Fibroblast of skin of left quadriceps (primary cell): ENCODE data around the gene MAML3.

Experiments
- DNase-seq, 2 experiments: peaks; one replicate each; pipeline ENCODE4 v3.0.0-alpha.2; 2013; ENCODE audit warnings: low read depth in 2 of 2

MAML3 gene

GRCh38 chr4:140156529-140157171 lies 2.7 kb upstream of the MAML3 start:
- DNase-seq: no peak

GRCh38 chr4:140154572-140154891 lies 548 bp upstream of the MAML3 start:
- no peak for DNase-seq

- DNase-seq: no peak
These were observed 616 bp downstream of the MAML3 start for GRCh38 chr4:140153419-140153717.

GRCh38 chr4:140152751-140153418 lies 1.1 kb downstream of the MAML3 start:
- no peak for DNase-seq

- no peak for DNase-seq
These were observed 1.8 kb downstream of the MAML3 start for GRCh38 chr4:140152013-140152703.

- DNase-seq: peak; percentile 71 to 72
These were observed 2.3 kb downstream of the MAML3 start for GRCh38 chr4:140151699-140152012.

DNA sequence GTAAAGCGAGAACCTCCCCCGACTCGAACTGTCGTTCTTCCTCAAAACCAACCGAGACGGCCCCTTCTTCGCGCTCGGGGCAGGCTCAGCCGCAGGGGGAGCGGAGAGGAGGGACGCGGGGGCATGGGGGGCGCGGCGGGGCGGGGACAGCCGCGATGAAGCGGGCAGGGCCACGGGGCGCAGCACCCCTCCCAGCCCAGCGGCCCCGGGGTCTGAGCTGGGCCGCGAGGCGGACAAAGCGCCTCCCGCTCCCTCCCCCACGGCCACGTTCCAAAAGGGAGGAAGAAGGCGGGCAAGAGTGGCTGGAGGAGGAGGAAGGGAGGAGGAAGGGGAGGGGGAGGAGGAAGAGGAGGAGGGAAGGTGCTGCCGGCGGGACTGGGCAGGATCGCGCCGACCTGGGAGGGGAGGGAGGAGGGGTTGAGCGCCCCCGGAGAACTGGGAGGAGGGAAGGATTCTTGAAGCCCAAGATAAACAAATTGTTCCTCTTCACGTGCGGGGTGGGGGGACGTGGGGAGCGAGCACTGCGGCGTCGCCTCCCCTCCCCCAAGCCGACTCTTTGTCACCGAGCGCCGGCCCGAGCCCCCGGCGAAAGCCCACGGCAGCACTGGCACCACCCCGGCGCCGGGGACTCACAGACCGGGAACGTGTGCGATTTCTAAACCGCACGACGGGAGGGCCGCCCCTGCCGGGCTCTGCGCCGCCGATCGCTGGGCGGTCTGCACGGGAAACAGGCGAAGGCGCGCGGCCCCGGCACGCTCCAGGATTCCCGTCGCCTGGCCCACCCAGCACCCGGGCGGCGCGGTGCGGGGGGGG lies 2.9 kb downstream of the MAML3 start:
- peak; percentile 95 for DNase-seq

- DNase-seq: no peak
These were observed 3.4 kb downstream of the MAML3 start for GRCh38 chr4:140150636-140150885.

DNA sequence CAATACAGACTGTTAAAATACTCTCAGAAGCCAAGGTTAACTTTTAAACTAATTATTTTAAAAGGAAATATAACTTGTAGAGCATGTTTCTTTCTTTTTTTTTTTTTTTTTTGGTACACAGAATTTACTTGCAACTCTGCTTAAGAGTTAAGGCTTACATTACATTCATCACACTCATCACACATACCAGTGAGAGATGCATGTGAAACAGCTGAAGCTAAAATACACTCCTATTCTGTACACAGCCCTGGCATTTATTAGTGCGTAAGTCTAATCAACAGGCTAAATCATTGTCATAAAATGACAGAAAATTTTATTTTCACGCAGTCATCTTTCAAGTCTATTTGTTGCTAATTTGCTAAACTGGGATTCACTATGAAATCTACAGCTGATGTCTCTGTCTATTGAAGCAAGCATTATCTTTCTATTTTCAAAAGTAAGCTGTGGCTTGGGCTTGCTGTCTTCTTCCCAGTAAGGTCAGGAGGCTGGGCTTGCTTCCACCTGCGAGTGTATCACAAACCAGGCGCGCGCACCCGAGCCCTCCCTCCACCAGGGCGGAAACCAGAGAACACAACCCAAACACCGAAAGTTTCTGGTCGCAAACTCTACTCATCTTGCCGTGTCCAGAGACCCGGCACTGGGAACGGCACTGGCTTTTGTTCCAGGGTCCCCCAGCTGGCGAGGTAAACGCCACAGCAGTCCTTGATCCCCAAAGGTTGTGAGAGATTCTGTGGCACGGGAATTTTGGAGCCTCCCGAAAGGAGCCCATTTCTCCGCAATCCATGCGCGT lies 3.9 kb downstream of the MAML3 start:
- no peak for DNase-seq

GRCh38 chr4:140144050-140144449 lies 9.9 kb downstream of the MAML3 start:
- DNase-seq: no peak

- no peak for DNase-seq
These were observed 12.7 kb downstream of the MAML3 start for GRCh38 chr4:140141210-140141835.

- no peak for DNase-seq
These were observed 13.4 kb downstream of the MAML3 start for GRCh38 chr4:140140566-140140965.

GRCh38 chr4:140138428-140138827 lies 15.6 kb downstream of the MAML3 start:
- no peak for DNase-seq

DNA sequence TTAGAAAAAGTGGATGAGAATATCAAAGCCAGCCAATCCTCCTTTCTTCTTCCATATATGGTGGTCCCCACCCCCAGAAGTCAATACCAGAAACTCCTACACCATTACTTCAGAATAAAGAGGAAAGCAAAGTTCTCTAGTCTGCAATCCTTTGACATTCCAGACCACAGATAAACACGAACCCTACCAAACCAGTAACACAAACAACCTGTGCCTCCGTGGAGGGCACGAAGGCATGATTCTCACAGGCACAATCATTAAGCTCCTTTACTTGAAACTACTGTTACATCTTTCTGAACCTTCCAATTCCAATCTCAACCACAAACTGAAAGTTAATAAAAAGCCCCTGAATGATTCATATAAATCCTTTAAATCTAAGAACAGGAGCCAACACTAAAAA lies 16.3 kb downstream of the MAML3 start:
- peak in 1 of 2 experiments; percentile 17 for DNase-seq

GRCh38 chr4:140136509-140136908 lies 17.5 kb downstream of the MAML3 start:
- DNase-seq: no peak

DNA sequence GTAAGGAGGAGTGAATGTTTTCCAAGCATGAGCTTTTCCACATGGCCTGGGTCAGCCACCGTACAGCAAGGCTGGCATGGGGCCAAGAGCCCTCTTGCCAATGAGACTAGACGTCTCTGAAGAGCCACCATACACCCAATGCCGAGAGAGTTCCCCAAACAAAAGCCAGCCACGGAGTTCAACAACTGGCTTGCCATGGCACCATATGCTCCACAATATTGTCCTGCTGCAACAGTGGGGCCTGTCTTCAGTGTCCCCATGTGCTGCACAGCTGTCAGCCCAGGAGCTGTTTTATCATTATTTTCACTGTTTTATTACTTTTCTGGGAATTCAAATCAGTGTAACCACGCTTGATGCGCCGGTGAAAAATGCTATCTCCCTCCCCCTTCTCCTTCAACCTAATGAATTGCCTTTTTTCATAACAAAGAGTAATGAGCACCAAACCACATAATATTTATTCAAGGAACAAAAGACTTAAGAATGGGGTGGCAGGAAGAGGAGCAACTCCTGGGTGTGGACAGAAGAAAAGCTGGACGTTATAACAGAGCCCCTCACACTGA lies 18.4 kb downstream of the MAML3 start:
- peak in 1 of 2 experiments; percentile 71 for DNase-seq

DNA sequence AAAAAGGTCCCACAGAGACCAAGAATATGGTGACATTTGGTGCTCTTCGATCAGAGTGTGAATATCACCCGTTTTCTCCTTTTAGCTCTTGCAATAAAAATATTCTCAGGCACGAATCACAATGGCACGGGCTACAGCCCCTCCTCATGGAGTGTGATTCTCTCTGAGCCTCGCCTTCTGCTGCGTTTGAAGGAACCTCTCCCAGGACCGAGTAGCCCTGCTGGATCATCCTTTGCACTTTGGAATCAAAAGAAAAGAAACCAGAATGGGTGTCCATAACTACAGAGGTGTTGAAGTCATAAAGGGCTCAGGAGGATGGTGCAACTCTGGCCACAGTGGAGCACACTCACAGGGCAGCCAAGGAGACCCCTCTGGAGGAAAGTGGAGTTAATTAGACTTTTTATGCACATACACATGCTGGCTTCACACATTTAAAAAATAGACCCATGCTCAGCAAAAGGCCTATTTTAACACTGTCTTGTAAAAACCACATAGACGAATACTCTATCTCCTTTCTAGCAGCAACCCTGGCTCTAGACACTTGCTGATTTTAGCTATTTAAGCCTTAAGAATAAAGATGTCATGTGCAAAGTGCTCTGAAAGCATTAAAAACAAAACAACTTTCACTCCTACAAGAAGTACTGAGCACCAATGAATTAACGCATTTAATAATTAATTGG lies 19.1 kb downstream of the MAML3 start:
- DNase-seq: no peak

GRCh38 chr4:140133576-140133975 lies 20.4 kb downstream of the MAML3 start:
- DNase-seq: no peak

DNA sequence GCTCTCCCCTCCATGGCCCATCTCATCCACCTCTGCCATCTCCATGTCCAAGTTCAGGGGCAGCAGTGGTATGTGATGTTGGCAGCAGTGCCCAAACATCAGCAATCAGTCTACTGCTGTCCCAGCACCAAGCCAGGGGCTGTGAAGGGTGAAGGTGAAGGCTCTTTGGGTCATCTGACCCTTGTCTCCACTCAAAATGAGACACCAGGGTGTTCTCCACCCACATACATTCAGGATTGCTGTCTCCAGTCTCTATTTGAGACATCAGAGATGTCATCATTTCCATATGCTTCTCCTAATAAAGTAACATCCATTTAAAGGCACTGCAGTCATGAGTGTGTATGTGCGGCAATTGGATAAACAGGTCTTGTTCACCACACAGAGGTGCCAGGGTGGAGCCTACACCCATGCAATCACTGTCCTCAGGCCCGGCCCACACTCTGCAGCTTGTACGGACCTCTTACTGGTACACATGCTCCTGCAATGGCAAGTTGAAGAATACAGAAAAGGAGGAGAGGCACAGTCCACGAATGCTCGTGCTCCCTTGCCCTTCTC lies 22.2 kb downstream of the MAML3 start:
- DNase-seq: no peak

DNA sequence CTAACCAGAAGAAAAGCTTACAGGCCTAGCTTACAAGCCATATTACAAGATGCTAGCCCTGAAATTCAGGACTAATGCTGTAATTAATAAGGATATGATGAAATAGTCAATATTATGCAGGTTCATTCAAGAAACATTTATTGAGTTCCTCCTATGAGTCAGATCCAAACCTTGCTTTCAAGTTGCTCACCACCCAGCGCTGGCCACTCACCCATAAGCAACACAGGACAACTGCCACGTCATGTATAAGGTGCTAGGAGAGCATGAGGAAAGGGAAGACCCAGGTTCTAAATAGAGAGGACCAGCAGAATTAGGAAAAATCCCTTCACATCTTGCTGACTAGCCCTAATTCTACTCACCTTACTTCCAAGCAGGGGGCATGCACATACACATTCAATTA lies 23.3 kb downstream of the MAML3 start:
- DNase-seq: no peak

GRCh38 chr4:140127422-140127821 lies 26.6 kb downstream of the MAML3 start:
- no peak for DNase-seq
